CD4-positive, alpha-beta T cell treated with Interleukin-6 for 4 hours (primary cell): ENCODE data around the gene SETX.
A peak's percentile ranks its signal among the peaks of the same experiment; 100 is the strongest.
"Not testable (repeated sequence)": the region's sequence is repeated elsewhere in the genome, so short reads cannot be mapped to it uniquely, and the experiment has no call there.

Experiments
- DNase-seq: peaks from one replicate; pipeline ENCODE4 v3.0.0-alpha.2; 2020; ENCODE audit warnings: mixed read lengths

Gene SETX, protein sequence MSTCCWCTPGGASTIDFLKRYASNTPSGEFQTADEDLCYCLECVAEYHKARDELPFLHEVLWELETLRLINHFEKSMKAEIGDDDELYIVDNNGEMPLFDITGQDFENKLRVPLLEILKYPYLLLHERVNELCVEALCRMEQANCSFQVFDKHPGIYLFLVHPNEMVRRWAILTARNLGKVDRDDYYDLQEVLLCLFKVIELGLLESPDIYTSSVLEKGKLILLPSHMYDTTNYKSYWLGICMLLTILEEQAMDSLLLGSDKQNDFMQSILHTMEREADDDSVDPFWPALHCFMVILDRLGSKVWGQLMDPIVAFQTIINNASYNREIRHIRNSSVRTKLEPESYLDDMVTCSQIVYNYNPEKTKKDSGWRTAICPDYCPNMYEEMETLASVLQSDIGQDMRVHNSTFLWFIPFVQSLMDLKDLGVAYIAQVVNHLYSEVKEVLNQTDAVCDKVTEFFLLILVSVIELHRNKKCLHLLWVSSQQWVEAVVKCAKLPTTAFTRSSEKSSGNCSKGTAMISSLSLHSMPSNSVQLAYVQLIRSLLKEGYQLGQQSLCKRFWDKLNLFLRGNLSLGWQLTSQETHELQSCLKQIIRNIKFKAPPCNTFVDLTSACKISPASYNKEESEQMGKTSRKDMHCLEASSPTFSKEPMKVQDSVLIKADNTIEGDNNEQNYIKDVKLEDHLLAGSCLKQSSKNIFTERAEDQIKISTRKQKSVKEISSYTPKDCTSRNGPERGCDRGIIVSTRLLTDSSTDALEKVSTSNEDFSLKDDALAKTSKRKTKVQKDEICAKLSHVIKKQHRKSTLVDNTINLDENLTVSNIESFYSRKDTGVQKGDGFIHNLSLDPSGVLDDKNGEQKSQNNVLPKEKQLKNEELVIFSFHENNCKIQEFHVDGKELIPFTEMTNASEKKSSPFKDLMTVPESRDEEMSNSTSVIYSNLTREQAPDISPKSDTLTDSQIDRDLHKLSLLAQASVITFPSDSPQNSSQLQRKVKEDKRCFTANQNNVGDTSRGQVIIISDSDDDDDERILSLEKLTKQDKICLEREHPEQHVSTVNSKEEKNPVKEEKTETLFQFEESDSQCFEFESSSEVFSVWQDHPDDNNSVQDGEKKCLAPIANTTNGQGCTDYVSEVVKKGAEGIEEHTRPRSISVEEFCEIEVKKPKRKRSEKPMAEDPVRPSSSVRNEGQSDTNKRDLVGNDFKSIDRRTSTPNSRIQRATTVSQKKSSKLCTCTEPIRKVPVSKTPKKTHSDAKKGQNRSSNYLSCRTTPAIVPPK (N-terminal part only)

DNA sequence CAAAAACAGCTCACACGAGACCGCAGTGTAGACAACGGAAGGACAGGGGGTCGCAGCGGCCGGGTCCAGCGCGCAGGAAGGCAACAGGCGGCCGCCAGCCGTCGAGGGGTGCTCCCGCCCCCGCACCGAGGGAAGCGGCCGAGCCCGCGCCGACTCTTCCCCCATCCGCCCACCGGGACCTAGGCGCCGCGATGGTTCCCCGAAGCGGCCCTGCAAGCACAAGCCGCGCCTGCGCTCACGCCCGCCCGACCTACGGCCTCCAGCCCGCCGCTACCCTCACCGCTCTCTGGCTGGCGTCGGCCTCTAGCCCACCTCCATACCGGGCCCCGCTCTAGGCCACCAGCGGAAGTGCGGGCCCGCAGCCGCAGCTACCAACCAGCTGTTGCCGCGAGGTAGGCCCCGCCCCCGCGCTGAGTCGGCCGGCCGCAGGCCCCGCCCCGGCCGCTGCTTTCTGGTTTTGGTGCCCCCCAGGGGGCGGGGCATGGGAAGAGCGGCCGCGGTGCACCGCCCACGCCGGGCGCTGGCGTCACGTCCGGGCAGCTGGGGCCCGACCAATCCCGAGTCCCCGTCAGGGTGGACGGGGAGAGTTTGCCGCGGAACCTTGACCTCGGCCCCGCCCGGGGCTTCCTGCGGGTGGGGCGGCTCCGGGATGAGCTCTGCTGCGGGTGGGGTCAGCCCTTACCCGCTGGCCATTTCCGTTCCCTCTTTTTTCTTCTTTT, at the start of gene SETX:
SETX (minus strand) TSS at position 350 of the 719 bp plus-strand sequence. CDS start 5,558 bp downstream, outside the sequence.
- DNase-seq = peak; percentile 99

DNA sequence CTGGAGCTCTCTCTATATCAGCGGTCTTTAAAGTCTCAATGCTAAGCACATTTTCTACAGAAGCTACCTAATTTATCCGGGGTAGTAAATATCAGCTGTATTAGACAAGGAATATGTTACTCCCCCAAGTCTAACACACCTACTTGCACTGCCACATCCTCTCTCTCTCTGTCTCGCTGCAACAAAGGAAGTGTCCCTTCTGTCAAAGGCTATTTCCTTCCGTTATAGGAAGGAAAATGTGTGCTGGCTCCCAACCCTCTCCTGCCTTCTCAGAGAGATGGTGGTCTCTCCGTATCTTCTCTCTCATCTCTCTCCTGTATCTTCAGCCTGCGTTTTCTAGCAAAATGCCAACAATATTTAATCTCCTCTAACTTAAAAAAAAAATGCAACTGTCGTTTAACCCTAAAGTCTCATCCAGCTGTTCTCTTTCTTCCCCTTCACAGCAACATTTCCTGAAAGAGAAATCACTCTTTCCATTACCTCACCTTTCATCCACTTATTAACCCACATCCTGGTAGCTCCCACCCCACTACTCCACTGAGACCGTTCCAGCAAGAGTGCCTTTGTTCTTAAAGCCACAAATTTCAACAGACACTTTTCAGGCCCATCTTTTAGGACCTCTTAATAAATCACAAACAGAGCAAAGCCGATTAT, 49.6 kb upstream of the SETX start:
- DNase-seq = no peak

DNA sequence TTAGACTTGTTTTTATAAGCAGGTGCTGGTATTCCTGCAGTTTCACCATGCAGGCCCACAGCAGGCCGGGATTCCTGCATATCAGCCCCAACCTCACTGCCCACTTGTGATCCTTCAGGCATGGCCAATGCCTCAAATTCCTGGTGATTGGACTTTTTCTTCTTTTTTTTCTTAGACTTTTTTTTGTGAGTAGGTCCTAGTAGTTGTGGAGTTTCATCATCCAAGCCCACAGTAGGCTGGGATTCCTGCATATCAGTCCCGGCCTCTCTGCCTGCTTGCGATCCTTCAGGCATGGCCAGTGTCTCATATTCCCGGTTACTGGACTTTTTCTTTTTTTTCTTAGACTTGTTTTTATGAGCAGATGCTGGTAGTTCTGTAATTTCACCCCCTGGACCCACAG, 47.0 kb upstream of the SETX start:
- DNase-seq = no peak

DNA sequence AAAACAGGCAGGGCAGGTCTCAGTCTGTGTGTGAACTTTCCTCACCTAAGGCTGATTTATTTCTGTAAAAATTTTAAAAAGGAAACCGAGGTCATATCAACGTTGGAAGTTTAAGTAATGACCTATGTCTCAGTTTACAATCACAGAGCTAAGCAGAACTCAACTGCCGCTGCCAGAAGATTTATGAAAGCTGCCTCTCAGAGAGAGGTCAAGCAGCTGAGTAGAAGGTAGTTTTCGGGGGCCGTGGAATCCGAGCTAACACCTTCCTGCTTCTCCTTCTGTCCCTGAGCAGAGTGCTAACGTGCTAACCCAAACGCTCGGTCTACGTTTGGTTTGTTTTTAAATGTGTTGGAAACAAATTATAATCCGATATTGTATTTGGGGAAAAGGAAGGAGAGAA, 40.8 kb upstream of the SETX start:
- DNase-seq = no peak

DNA sequence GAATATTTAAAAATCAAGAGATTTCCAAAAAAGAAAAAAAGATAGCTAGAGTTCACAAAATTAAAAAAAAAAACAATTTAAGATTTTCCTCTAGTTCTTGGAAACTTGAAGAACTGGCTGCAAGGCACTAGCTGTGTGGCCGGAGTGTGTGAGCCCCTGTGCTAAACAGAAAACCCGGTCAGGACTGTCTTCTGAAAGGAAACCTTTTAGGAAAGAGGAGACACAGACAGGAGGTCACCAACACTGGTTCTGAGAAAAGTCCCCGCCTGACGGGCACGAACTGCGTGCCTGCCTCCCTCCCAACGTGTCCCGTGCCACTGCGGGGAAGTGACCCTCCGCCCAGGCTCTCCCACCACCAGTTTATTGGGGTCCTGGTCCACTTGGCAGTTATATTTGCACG, 36.7 kb upstream of the SETX start:
- DNase-seq = no peak

DNA sequence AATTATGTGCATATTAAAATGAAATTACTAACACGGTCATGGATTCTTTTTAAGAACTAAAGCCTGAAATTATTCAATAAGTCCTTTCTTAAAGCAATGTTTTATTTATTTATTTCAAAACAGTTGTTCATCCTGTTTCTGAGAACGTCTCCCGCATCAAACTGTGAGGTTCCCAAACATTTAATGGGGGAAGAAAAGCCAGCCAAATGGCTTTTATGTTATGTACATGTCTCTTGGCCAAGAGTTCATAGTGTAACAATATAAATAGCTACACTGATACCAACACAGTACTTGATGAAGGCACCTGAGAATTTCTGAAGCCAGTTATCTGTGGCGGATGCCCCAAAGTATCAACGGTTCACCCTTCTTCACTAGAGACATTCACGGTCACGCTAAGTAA, 36.2 kb upstream of the SETX start:
- no peak for DNase-seq

DNA sequence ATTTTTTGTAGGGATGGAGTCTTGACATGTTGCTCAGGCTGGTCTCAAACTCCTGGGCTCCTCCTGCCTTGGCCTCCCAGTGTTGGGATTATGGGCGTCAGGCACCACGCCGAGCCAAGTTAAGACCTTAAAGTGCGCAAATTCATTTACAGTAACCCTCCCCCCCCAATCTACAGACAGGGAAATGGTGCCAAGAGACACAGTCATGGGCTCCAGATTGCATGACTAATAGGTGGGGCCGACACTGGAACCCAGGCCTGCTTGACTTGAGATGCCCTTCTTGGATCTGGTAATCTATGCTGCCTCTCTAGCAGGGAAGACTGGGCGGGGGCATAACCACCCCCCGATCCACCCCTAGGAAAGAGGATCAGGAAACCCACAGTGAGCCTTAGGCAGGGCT, 32.3 kb upstream of the SETX start:
- DNase-seq = no peak

DNA sequence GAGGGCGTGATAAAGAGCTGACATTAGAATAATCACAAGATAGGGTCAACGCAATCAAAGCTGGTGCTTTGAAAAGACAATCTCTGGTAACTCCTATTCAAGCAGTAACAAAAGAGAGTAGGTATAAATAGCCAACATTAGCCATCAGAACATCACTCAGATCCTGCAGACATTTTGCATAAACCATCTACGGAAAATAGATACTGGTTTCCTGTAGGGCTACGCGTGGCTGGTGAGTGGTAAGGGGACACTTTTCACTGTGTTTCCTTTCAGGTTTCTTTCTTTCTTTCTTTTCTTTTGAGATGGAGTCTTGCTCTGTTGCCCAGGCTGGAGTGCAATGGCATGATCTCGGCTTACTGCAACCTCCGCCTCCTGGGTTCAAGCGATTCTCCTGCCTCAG, 29.6 kb upstream of the SETX start:
- no peak for DNase-seq

DNA sequence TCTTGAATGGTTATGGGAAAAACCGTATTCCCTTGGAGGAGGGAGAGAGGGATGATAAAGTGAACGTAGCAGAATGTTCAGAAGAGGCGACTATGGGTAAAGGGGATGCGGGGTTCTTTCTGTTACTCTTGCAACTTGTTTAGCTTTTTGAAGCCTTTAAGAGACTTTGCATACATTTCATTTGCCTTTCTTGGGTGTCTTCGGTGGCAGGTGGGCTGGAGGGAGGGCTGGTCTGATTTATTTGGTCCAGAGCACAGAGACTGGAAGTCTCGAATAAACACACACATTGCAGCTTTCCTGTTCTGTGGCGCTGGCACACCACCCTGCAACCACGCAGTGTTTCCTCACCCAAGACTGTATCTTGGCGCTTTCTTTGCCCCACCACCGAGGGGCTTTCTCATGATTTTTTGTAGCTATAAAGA, 28.7 kb upstream of the SETX start:
- DNase-seq = no peak

DNA sequence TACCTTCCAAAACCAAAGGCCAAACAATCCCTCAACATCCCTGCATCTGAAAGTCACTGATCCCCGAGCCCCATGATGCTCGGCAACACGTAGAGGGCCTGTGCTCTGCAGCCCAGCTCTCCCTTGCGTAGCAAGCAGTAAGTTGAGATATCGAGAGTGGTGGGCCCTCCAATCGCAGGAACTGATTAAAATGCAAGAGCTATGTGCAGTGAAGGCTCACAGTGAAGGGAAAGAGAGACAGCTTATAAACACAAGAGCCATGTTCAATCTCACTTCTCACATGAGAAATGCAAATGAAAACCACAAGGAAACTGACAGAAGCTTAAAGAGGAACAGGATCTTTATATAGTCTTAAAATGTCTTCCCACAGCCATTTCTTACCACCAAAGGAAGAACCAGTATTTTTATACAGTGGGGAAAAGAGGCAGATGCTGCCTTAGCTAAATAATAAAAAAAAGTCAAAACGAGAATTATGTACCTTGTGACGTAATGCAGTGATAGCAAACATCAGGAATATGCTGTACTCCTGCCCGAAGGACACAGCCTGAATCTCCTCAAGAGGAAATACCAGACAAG, 27.3 kb upstream of the SETX start:
- no peak for DNase-seq

DNA sequence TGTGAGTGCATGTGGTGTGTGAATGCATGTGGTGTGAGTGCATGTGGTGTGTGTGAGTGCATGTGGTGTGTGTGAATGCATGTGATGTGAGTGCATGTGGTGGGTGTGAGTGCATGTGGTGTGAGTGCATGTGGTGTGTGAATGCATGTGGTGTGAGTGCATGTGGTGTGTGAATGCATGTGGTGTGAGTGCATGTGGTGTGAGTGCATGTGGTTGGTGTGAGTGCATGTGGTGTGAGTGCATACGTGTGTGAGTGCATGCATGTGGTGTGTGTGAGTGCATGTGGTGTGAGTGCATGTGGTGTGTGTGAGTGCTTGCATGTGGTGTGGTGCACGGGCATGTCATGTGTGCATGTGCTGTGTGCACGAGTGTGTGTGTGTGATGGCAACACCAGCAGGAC, 23.6 kb upstream of the SETX start:
- not testable (repeated sequence) for DNase-seq

DNA sequence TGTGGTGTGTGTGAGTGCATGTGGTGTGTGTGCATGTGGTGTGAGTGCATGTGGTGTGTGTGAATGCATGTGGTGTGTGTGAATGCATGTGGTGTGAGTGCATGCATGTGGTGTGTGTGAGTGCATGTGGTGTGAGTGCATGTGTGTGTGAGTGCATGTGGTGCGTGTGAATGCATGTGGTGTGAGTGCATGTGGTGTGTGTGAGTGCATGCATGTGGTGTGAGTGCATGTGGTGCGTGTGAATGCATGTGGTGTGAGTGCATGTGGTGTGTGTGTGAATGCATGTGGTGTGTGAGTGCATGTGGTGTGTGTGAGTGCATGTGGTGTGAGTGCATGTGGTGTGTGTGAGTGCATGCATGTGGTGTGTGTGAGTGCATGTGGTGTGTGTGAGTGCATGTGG, 23.0 kb upstream of the SETX start:
- DNase-seq = not testable (repeated sequence)

DNA sequence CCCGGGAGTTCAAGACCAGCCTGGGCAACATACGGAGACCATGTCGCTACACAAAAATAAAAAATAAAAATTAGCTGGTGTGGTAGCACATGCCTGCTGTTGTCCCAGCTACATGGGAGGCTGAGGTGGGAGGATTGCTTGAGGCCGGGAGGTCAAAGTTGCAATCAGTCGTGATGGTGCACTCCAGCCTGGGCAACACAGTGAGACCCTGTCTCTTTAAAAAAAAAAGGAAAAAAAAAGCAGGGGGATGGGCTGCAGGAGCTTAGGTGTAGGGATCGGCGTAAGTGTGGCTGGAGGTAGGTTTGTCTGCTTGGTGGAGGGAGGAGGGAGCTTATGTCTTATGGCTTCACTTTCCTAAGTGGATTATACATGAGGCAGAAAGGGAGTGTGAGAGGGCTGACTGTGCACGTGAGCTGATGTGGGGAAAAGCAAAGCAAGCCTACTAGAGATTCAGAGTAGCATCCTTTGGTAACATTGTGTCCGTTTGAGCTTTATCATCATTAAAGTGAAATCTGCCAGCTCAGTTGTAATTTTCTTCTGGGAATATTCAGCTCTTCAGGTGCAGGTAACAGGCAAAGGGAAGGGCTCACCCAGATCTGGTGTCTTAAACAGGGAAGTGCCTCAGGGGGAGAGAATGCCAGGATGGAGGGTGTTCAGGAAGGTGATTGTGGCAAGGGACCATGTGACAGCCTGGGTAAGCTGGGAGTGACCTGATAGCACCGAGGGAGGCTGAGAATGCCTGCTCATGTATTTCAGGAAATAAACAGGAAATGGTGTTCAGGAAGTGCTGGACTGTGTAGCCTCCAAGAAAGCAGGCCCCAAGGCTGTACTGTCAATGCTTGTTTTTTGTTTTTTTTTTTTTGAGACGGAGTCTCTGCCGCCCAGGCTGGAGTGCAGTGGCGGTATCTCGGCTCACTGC, 17.6 kb upstream of the SETX start:
- DNase-seq = no peak

DNA sequence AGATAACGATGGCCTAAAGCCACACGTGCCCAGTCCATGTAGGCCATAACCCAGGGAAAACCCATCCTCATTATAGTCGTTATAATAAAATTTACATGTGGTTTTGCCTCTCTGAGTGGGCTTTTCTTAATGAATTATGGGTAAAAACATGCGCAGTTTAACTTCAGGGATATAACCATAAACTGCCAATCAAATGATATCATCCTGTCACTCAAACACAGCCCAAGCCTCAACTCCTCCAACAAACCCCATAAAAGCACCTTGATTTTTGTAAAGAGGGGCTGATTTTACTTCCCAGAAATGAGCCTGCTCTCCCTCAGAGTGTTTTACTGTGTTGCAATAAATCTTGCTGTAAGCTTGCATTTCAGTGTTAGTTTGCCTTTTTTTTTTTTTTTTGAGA, 15.8 kb upstream of the SETX start:
- DNase-seq = no peak

DNA sequence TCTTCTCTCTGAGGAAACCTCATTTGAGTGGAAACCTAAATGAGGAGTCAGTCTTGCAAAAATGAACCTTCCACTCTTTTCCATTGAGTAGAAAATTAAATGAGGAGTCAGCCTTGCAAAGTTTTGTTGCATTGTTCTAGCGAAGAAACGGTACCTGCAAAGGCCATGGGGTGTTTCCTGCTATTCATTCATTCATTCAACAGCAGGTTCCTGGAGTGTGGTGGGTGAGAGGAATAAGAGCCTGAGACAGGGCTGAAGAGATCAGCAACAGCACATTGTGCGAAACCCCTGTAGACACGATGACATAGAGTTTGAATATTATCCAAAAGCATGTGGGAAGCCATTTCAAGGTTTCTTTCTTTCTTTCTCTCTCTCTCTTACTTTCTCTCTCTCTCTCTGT, 14.6 kb upstream of the SETX start:
- DNase-seq = no peak

DNA sequence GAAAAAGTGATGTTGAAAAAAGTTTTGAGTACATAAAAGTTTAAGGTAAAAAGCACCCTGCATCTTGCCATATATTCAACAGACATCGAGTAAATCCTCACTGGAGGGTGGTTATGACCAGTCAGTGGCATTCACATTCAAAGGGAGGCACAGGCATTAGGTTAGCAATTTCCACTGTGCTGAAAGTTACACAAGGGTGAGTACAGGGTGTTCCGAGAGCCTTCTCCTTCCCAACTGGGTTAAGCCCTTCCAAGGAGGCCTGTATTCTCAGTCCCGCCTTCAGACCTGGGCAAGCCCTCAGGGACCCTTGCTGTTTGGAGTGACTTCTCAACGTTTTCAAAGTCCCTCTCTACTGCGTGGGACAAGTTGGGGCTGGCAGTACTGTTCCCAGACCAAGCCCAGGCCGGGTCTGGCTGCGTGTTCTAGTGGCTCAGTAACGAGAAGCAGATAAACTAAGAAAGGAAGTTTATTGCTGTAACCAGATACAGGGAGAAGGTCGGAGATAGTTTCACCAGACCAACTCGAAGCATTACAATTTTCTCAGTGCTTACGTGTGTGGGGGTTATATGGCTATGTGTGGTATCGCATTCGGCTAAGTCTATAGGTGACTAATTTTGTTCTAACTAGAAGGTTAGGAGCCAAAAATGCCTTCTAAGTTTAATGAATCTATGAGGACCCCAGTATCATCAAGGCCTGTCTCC, 13.0 kb upstream of the SETX start:
- DNase-seq = no peak

DNA sequence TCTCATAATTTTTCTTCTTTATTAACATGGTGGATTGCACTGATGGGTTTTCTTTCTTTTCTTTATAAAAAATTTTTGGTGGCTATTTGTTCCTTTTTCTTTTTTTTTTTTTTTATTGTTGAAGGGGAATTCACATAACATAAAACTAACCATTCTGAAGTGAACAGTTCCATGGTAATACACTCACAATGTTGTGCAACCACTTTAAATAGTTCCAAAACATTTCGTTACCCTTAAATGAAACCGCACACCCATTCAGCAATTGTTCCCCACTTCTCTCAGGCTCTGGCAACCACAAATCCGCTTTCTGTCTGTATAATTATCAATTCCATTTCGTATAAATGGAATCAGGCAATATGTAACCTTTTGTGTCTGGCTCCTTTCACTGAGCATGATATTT, 11.7 kb upstream of the SETX start:
- DNase-seq = no peak

DNA sequence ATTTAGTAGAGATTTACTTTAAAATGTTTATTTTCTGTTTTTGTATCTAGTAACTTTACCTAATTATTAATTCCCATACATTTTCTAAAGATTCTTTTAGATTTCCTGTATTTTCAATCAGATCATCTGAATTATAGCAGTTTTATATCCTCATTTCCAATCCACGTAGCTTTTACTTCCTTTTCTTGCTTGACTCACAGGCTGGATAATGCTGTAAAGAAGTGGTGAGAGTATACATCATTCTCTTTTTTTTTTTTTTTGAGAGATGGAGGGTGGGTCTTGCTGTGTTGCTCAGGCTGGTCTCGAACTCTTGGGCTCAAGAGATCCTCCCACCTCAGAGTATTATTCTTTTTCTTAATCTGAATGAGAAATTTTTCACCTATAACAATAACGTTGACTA, 11.2 kb upstream of the SETX start:
- DNase-seq = no peak

DNA sequence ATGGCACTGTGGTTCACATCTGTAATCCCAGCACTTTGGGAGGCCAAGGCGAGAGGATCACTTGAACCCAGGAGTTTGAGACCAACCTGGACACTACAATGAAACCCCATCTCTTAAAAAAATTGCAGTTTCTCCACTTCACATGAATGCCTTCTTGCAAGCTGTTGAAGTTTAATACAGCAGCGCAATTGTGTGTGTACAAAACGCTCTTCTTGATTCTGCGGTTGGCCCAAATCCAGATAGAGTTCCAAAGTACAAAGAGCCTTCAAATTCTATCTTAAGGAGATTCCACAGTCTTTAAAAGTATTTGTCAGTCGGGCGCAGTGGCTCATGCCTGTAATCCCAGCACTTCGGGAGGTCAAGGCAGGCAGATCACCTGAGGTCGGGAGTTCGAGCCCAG, 9.3 kb upstream of the SETX start:
- DNase-seq = no peak

DNA sequence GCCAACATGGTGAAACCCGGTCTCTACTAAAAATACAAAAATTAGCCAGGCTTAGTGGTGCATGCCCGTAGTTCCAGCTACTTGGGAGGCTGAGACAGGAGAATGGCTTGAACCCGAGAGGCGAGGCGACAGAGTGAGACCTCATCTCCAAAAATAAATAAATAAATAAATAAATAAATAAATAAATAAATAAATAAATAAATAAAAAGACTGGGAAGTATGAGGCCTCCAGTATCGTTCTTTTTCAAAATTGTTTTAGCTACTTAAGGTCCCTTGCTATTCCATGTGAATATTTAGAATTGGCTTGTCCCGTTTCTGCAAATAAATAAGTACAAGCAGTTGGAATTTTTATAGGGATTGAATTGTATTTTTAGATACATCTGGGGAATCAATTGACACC, 3.0 kb upstream of the SETX start:
- DNase-seq = no peak
